ENCODE measurements around the gene AOC1.

- TF ChIP-seq EZH2phosphoT487 (IDR thresholded peaks at IDR 0.05; ENCODE audit: borderline replicate concordance, low read depth, low read length) (no peak), CTCF (conservative IDR thresholded peaks at IDR 0.05; ENCODE audit: low read length) (peak; percentile 69)
Observed at GRCh38 chr7:150876817-150877526, 24.7 kb downstream of the AOC1 start.

All from OCI-LY7 (cell line).